Measurements from ENCODE around the gene MAP6.

DNA sequence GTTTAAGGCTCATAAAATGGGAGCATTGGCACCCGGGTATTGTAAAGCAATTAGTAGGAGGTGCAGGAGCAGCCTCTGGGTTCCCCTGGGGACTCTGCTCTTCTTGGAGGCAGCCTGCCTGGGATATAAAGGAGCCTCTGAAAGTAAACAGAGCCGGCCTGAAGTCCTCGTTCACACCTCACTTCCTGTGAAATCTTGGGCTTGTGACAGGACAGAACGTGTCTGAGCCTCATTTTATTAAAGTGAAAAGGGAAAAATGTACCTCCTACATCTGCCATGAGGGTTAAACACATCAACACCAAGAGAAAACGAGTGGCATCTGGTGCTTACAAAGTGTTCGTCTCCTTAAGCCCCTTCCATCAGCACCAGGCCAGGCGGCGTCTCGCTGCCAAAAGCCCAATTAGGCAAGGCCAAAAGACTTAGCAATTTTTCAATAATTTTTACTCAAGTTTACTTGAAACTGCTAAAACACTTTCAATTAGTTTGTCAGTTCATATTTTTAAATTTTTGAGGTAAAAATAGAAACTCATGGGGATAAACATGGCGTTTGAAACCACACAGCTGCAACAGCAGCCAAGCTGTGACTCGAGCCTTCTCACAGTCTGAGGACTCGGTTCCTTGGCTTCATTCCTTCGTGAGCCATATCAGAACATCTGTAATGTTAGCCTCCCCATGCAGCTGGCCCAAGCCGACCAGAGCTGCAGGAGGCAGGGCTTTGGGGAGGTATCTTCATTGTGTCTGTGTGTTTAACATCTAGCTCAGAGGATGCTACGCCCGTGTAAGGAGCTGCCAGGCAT is 33.6 kb downstream of the MAP6 start:
- no peak for TF ChIP-seq POLR2A (IDR thresholded peaks at IDR 0.05)
- TF ChIP-seq, protein P1, sequence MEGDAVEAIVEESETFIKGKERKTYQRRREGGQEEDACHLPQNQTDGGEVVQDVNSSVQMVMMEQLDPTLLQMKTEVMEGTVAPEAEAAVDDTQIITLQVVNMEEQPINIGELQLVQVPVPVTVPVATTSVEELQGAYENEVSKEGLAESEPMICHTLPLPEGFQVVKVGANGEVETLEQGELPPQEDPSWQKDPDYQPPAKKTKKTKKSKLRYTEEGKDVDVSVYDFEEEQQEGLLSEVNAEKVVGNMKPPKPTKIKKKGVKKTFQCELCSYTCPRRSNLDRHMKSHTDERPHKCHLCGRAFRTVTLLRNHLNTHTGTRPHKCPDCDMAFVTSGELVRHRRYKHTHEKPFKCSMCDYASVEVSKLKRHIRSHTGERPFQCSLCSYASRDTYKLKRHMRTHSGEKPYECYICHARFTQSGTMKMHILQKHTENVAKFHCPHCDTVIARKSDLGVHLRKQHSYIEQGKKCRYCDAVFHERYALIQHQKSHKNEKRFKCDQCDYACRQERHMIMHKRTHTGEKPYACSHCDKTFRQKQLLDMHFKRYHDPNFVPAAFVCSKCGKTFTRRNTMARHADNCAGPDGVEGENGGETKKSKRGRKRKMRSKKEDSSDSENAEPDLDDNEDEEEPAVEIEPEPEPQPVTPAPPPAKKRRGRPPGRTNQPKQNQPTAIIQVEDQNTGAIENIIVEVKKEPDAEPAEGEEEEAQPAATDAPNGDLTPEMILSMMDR (IDR thresholded peaks at IDR 0.05 in 4 of 5, conservative IDR thresholded peaks at IDR 0.05 in 1 of 5): no peak
